PC-9 (cell line): Measurements from ENCODE around the gene LCN10. TPM values are rescaled to one million over a fixed set of nuclear protein-coding genes. Genes with fewer than 3 reads are reported as not detected.
A peak's percentile ranks its signal among the peaks of the same experiment; 100 is the strongest.
"Not testable (repeated sequence)": the region's sequence is repeated elsewhere in the genome, so short reads cannot be mapped to it uniquely, and the experiment has no call there.

ENCODE experiments used
- BruUV-seq: library from RNA; stranded (reverse); fragments of 400-500 nt; replicated peaks from 2 replicates; lab custom pipeline; 2021; lab: Mats Ljungman, UMichigan
- CTCF ChIA-PET: fragments of 300-600 bp; sonication (Branson Sonifier 250); formaldehyde crosslinking; loops from one replicate; lab custom pipeline; 2022; ENCODE audit warnings: antibody characterized with exemption; lab: Charles Lee
- POLR2A ChIA-PET: fragments of 300-600 bp; sonication (Branson Sonifier 250); formaldehyde crosslinking; loops from one replicate; lab custom pipeline; 2022; ENCODE audit warnings: antibody characterized with exemption; ENCODE audit not compliant: unreplicated experiment; lab: Charles Lee
- DNase-seq, 2 experiments: peaks; one replicate each; pipeline versions ENCODE4 v3.0.0 to v3.0.0-alpha.2; 2015 to 2022; ENCODE audit warnings: mixed read lengths in 1 of 2
- H2AFZ ChIP-seq: fragments of 200-600 bp; sonication (generic); 2 replicates; pipeline ENCODE4 v1.8.1; 2017; ENCODE audit warnings: antibody characterized with exemption
- H3F3A ChIP-seq: fragments of 200-600 bp; sonication (generic); 2 replicates; pipeline ENCODE4 v1.8.1; 2017; ENCODE audit warnings: antibody characterized with exemption, mild to moderate bottlenecking, low read depth; ENCODE audit not compliant: insufficient read depth
- H3K27ac ChIP-seq: fragments of 200-600 bp; sonication (generic); 2 replicates; pipeline ENCODE4 v1.6.1; 2016; ENCODE audit warnings: mixed run types
- H3K27me3 ChIP-seq: fragments of 200-600 bp; sonication (generic); 2 replicates; pipeline ENCODE4 v1.6.1; 2016; ENCODE audit warnings: low read depth, mixed run types; ENCODE audit not compliant: insufficient read depth
- H3K36me3 ChIP-seq: fragments of 200-600 bp; sonication (generic); 2 replicates; pipeline ENCODE4 v1.6.1; 2016; ENCODE audit warnings: low read depth, mixed run types
- H3K4me1 ChIP-seq: fragments of 200-600 bp; sonication (generic); replicated peaks from 2 replicates; pipeline ENCODE4 v1.6.1; 2016; ENCODE audit warnings: mixed run types; ENCODE audit not compliant: insufficient read depth
- H3K4me2 ChIP-seq: fragments of 200-600 bp; sonication (generic); 2 replicates; pipeline ENCODE4 v1.6.1; 2017; ENCODE audit warnings: mixed run types
- H3K4me3 ChIP-seq: fragments of 200-600 bp; sonication (generic); 2 replicates; pipeline ENCODE4 v1.6.1; 2016; ENCODE audit warnings: mixed run types
- H3K79me2 ChIP-seq: fragments of 200-600 bp; sonication (generic); 2 replicates; pipeline ENCODE4 v1.6.1; 2017; ENCODE audit warnings: low read depth, mixed run types
- H3K9me2 ChIP-seq: fragments of 200-600 bp; sonication (generic); 2 replicates; pipeline ENCODE4 v1.8.1; 2017; ENCODE audit warnings: mild to moderate bottlenecking; ENCODE audit not compliant: insufficient read depth
- H3K9me3 ChIP-seq: fragments of 200-600 bp; sonication (generic); 2 replicates; pipeline ENCODE4 v1.8.1; 2016; ENCODE audit warnings: low read depth; ENCODE audit not compliant: insufficient read depth
- H4K20me1 ChIP-seq: fragments of 200-600 bp; sonication (generic); 2 replicates; pipeline ENCODE4 v1.8.1; 2017; ENCODE audit not compliant: insufficient read depth
- EZH2 ChIP-seq: fragments of 200-600 bp; sonication (generic); IDR thresholded peaks from 2 replicates; pipeline ENCODE4 v1.8.0; 2017; ENCODE audit warnings: antibody characterized with exemption, low read depth
- intact Hi-C: fragments of 100-400 bp; cut with micrococcal nuclease; formaldehyde crosslinking; loops from one replicate; pipeline ENCODE4 v1.10.0; 2022; ENCODE audit not compliant: unreplicated experiment
- total RNA-seq: library from RNA; stranded (reverse); gene quantifications from 2 replicates; pipeline ENCODE4 v1.2.3, GENCODE V29; 2021
- TF ChIP-seq, protein P1 (sequence below): fragments of 200-600 bp; sonication (generic); conservative IDR thresholded peaks from 2 replicates; pipeline ENCODE4 v1.6.1; 2017; ENCODE audit warnings: mixed run types, antibody characterized with exemption, mild to moderate bottlenecking, moderate library complexity

Gene LCN10
- total RNA-seq, 1 experiment from 2014 or later = 0.94 TPM

DNA sequence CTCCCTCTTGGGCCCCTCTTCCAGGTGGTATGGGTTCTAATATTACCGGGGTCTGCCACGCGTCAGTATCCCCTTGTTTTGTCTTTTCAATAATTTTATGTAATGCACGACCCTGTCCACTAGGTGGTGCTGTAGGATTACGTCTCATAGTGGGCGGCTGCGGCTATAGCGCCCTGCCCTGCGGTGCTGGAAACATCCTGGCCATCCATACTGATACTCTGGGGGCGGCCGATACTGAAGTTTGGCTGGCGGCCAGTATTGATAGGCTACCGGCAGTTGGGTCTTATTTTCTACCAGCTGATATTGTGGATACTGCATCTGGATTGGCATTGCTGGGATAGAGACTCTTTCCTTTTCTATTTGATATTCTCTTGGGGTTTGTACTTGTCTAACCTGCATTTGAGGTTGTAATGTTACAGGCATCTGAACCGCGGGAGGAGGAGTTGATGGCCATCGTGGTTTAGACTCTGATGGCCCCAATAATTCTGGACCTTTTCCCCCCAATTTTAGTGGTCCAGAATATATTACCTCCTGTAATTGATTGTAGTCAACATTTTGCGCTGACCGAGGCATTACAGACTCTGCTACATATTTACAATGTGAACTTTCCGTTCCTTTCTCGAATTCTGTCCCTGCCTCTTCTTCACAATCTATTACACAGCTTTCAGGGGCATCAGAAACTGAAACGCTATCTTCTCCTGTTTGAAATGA lies 45.1 kb upstream of the LCN10 start:
- no peak overlapping the region for H3K4me3 ChIP-seq
- TF ChIP-seq, protein P1, sequence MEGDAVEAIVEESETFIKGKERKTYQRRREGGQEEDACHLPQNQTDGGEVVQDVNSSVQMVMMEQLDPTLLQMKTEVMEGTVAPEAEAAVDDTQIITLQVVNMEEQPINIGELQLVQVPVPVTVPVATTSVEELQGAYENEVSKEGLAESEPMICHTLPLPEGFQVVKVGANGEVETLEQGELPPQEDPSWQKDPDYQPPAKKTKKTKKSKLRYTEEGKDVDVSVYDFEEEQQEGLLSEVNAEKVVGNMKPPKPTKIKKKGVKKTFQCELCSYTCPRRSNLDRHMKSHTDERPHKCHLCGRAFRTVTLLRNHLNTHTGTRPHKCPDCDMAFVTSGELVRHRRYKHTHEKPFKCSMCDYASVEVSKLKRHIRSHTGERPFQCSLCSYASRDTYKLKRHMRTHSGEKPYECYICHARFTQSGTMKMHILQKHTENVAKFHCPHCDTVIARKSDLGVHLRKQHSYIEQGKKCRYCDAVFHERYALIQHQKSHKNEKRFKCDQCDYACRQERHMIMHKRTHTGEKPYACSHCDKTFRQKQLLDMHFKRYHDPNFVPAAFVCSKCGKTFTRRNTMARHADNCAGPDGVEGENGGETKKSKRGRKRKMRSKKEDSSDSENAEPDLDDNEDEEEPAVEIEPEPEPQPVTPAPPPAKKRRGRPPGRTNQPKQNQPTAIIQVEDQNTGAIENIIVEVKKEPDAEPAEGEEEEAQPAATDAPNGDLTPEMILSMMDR = peak; percentile 95
- TF ChIP-seq EZH2 = no peak
- POLR2A ChIA-PET = no interaction called here
- H3K79me2 ChIP-seq = peaks cover 8% of the 10 kb centered on the region
- intact Hi-C loops = no loop called here
- H3F3A ChIP-seq = peaks cover 21% of the 10 kb centered on the region
- DNase-seq = peak in 1 of 2 experiments; percentile 60
- H4K20me1 ChIP-seq = peaks cover 9% of the 10 kb centered on the region
- peaks cover 15% of the 10 kb centered on the region; the same call in 1 of the 2 replicates for H3K4me1 ChIP-seq
- BruUV-seq = no TSS peak
- peak overlapping the region; percentile 13; the same call in 1 of the 2 replicates for H3K4me2 ChIP-seq
- CTCF ChIA-PET = interaction anchor here (0.5 to 1.4 kb wide), 4 partner anchors 10 to 268 kb away, joined by 3 to 7 read pairs (median 4); no protein-coding TSS in a partner anchor
- H3K36me3 ChIP-seq = no peaks in the 10 kb centered on the region
- no peak overlapping the region for H3K27ac ChIP-seq
- no peaks in the 10 kb centered on the region for H3K9me3 ChIP-seq
- no peak overlapping the region for H2AFZ ChIP-seq
- no peaks in the 10 kb centered on the region for H3K27me3 ChIP-seq
- no peaks in the 10 kb centered on the region for H3K9me2 ChIP-seq

DNA sequence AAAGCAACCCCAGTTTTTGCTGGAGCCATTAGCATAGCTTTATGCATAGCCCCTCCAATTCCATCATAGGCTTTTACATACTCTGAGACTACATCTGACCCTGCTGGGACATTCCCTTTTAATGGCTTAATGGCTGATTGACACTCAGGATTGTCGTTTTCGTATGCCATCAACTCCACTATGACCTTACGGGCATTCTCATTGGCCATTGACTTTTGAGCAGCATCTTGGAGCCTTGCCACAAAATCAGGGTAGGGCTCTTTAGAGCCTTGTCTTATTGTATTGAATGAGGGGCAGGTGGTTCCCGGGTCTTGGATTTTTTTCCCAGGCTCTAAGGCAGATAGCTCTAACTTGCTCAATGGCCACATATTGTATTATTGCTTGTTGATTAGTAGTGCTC lies 44.2 kb upstream of the LCN10 start:
- H2AFZ ChIP-seq, intact Hi-C loops, H3K9me2 ChIP-seq, H4K20me1 ChIP-seq, H3K4me3 ChIP-seq, H3K9me3 ChIP-seq, POLR2A ChIA-PET, H3K27me3 ChIP-seq, H3K27ac ChIP-seq, DNase-seq, H3K79me2 ChIP-seq, BruUV-seq, H3K4me2 ChIP-seq, H3K36me3 ChIP-seq: not testable (repeated sequence)
- CTCF ChIA-PET = interaction anchor here (0.5 to 0.6 kb wide), 2 partner anchors 94 to 748 kb away, joined by 3 to 4 read pairs; no protein-coding TSS in a partner anchor
- peaks cover 17% of the 10 kb centered on the region for H3F3A ChIP-seq
- H3K4me1 ChIP-seq = peaks cover 11% of the 10 kb centered on the region; the same call in 1 of the 2 replicates

DNA sequence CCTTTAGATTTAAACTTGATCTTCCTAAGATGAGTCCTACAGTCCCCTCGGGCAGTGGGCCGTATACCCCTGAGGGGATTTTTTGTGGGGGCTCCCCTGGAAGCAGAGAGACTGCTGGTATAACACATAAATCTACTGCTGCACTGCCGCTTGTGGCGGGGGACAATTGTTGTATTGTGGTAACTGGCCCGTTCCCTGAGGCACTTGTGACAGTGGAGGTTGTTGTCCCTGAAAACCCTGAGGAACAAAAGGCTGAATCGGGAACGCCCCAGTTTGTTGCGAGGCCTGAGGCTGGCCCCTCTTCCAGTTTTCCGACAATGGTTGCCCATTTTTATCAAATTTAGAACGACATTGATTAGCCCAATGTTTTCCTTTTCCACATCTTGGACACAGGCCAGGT lies 43.7 kb upstream of the LCN10 start:
- Histone ChIP-seq H3K79me2 (no peaks in the 10 kb centered on the region), H3K4me2 (no peak overlapping the region), H3K36me3 (no peaks in the 10 kb centered on the region), H3K27ac (no peak overlapping the region), H3K4me3 (no peak overlapping the region), H2AFZ (no peak overlapping the region), H4K20me1 (no peaks in the 10 kb centered on the region), H3F3A (peaks cover 16% of the 10 kb centered on the region), H3K9me3 (no peaks in the 10 kb centered on the region), H3K27me3 (no peaks in the 10 kb centered on the region), H3K4me1 (peaks cover 7% of the 10 kb centered on the region; the same call in 1 of the 2 replicates), H3K9me2 (no peaks in the 10 kb centered on the region)
- CTCF ChIA-PET = interaction anchor here (0.6 kb wide), 1 partner anchor 749 kb away, joined by 3 read pairs; no protein-coding TSS in a partner anchor
- intact Hi-C loops = no loop called here
- POLR2A ChIA-PET = no interaction called here
- DNase-seq = no peak
- no TSS peak for BruUV-seq
- no peak for TF ChIP-seq EZH2
- TF ChIP-seq, protein P1 = no peak

DNA sequence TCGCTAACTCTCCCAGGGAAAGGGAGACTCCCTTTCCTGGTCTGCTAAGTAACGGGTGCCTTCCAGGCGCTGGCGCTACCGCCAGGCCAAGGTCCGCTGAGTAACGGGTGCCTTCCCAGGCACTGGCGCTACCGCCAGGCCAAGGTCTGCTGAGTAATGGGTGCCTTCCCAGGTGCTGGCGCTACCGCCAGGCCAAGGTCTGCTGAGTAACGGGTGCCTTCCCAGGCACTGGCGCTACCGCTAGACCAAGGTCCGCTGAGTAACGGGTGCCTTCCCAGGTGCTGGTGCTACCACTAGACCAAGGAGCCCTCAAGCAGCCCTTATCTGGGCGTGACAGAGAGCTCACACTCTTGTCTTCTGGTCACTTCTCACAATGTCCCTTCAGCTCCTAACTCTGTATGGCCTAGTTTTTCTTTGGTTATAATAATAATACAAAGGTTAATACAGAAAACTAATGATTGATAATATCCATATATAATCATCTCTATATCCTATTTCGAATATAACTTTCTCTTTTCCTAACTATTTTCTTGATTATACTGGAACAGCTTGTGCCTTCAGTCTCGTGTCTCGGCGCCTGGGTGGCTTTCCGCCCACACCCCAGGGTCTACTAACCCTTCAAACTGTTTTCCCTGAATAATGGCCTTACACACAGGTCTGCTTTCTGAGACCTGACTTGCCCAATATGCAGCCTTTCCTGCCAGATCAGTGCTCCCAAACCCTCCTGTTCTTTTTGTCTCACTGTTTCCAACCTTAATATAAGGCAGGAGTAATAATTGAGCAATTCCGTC lies 43.0 kb upstream of the LCN10 start:
- DNase-seq, H3K9me3 ChIP-seq, intact Hi-C loops, H3K4me1 ChIP-seq, H3K36me3 ChIP-seq, BruUV-seq, H3K27ac ChIP-seq, H3K4me3 ChIP-seq, H3K79me2 ChIP-seq, H3K9me2 ChIP-seq, H3K27me3 ChIP-seq, H4K20me1 ChIP-seq, H2AFZ ChIP-seq, H3K4me2 ChIP-seq: not testable (repeated sequence)
- peaks cover 16% of the 10 kb centered on the region for H3F3A ChIP-seq
- ChIA-PET POLR2A (interaction anchor here (0.5 kb wide), 1 partner anchor 117 kb away, joined by 4 read pairs; no protein-coding TSS in a partner anchor), CTCF (interaction anchor here (0.6 kb wide), 1 partner anchor 496 kb away, joined by 3 read pairs; no protein-coding TSS in a partner anchor)
